Sigmoid colon (tissue), 4 donors: Measurements from ENCODE around the gene SDCBP2.

Experiments used
- EP300 ChIP-seq, 4 donors: sonication (generic); formaldehyde crosslinking; IDR thresholded peaks; one replicate each; pipeline ENCODE4 v1.6.1; 2017; ENCODE audit warnings: antibody characterized with exemption in 4 of 4
- POLR2A ChIP-seq, 2 donors: fragments of 450-650 bp; IDR thresholded peaks; one replicate each; pipeline ENCODE4 v1.6.1; 2016; ENCODE audit warnings: antibody characterized with exemption in 2 of 2, mild to moderate bottlenecking in 2 of 2, moderate library complexity in 2 of 2
- TF ChIP-seq, protein P1 (sequence below), 4 experiments: fragments of 450-650 bp in 3 of 4; fragments of 200-600 bp in 1 of 4; IDR thresholded peaks; one replicate each; pipeline ENCODE4 v1.5.1; 2016 to 2019; ENCODE audit warnings: antibody characterized with exemption in 4 of 4, mild to moderate bottlenecking in 3 of 4, moderate library complexity in 2 of 4

DNA sequence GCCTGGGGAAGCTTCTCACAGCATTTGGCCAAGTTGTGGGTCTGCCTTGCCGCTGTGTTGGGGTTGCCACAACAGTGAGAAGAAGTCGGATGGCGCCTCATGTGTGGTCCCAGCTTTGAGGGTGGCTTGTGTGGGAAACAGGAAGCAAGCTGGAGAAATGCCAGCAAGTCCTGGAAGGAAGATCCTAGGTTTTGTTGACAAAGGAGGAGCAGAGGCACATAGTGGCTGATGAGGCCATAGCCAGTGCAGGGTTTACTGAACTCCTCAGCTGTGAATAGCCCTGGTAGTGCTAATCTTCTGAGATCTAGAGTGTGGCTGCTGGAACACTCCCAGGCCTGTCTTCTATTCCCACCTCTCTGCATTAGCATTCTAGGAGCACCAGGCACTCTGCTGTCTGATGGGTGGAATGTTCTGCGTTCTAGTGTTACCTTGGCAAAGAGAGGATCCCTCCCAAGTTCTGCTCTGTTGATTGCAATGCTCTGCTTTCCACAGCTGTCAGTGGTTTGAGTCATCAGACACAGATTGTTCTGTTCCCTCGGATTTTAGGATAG lies 37.7 kb downstream of the SDCBP2 start:
- TF ChIP-seq, protein P1, sequence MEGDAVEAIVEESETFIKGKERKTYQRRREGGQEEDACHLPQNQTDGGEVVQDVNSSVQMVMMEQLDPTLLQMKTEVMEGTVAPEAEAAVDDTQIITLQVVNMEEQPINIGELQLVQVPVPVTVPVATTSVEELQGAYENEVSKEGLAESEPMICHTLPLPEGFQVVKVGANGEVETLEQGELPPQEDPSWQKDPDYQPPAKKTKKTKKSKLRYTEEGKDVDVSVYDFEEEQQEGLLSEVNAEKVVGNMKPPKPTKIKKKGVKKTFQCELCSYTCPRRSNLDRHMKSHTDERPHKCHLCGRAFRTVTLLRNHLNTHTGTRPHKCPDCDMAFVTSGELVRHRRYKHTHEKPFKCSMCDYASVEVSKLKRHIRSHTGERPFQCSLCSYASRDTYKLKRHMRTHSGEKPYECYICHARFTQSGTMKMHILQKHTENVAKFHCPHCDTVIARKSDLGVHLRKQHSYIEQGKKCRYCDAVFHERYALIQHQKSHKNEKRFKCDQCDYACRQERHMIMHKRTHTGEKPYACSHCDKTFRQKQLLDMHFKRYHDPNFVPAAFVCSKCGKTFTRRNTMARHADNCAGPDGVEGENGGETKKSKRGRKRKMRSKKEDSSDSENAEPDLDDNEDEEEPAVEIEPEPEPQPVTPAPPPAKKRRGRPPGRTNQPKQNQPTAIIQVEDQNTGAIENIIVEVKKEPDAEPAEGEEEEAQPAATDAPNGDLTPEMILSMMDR (IDR thresholded peaks at IDR 0.05): no peak
- no peak for TF ChIP-seq POLR2A (IDR thresholded peaks at IDR 0.05)
- no peak for TF ChIP-seq EP300 (IDR thresholded peaks at IDR 0.05)
